ENCODE measurements around the gene EML1.
"Not testable (repeated sequence)": the region's sequence is repeated elsewhere in the genome, so short reads cannot be mapped to it uniquely, and the experiment has no call there.

Gene EML1

GRCh38 chr14:99943620-99944019, 150.4 kb downstream of the EML1 start:
- DNase-seq = no peak

GRCh38 chr14:99944241-99944651, 151.0 kb downstream of the EML1 start:
- no peak for DNase-seq

GRCh38 chr14:99945732-99946651, 152.8 kb downstream of the EML1 start:
- no peak for DNase-seq

- DNase-seq = peak; percentile 16 to 41 (median 22)
Observed at GRCh38 chr14:99946652-99947489, 153.7 kb downstream of the EML1 start.

- no peak for DNase-seq
Observed at GRCh38 chr14:99947695-99948094, 154.5 kb downstream of the EML1 start.

- DNase-seq = not testable (repeated sequence)
Observed at GRCh38 chr14:99949011-99949732, 156.0 kb downstream of the EML1 start.

- no peak for DNase-seq
Observed at GRCh38 chr14:99950181-99950580, 157.0 kb downstream of the EML1 start.

GRCh38 chr14:99951085-99951484, 157.9 kb downstream of the EML1 start:
- DNase-seq = no peak

- no peak for DNase-seq
Observed at GRCh38 chr14:99952039-99952438, 158.8 kb downstream of the EML1 start.

- no peak for DNase-seq
Observed at GRCh38 chr14:99952453-99952852, 159.2 kb downstream of the EML1 start.

GRCh38 chr14:99955826-99956455, 162.7 kb downstream of the EML1 start:
- no peak for DNase-seq

GRCh38 chr14:99958380-99958779, 165.2 kb downstream of the EML1 start:
- no peak for DNase-seq

GRCh38 chr14:99961826-99962518, 168.8 kb downstream of the EML1 start:
- no peak for DNase-seq

- no peak for DNase-seq
Observed at GRCh38 chr14:99964979-99965378, 171.8 kb downstream of the EML1 start.

- DNase-seq = no peak
Observed at GRCh38 chr14:99966037-99966835, 173.0 kb downstream of the EML1 start.

- DNase-seq = no peak
Observed at GRCh38 chr14:99966912-99967311, 173.7 kb downstream of the EML1 start.

- DNase-seq = no peak
Observed at GRCh38 chr14:99968191-99968920, 175.1 kb downstream of the EML1 start.

GRCh38 chr14:99968941-99969340, 175.7 kb downstream of the EML1 start:
- DNase-seq = no peak

GRCh38 chr14:99969673-99970322, 176.6 kb downstream of the EML1 start:
- DNase-seq = no peak
